HL-60 (cell line): Measurements from ENCODE around the gene MTIF3.

Experiments used
- DNase-seq, 2 experiments: peaks; one replicate each; pipeline ENCODE4 v3.0.0-alpha.2; 2010 to 2020; ENCODE audit warnings: low read depth in 1 of 2, low spot score in 1 of 2
- H3K27ac ChIP-seq: fragments of 250-450 bp; sonication (Bioruptor Pico); replicated peaks from 2 replicates; pipeline ENCODE4 v1.5.1; 2020; ENCODE audit warnings: mild to moderate bottlenecking, moderate library complexity
- H3K27me3 ChIP-seq: fragments of 250-450 bp; sonication (Bioruptor Pico); 2 replicates; pipeline ENCODE4 v1.5.1; 2021; ENCODE audit warnings: mild to moderate bottlenecking, moderate library complexity; ENCODE audit not compliant: insufficient read depth, poor library complexity, severe bottlenecking
- H3K4me3 ChIP-seq: replicated peaks from 2 replicates; pipeline ENCODE4 v1.5.1; 2011; ENCODE audit warnings: mild to moderate bottlenecking, control low read depth, low read length; ENCODE audit not compliant: insufficient read depth
- CTCF ChIP-seq: IDR thresholded peaks from one replicate; pipeline ENCODE4 v1.5.1; 2011; ENCODE audit warnings: low read length, control low read depth, inconsistent platforms; ENCODE audit not compliant: insufficient read depth
- GABPA ChIP-seq: IDR thresholded peaks from 2 replicates; pipeline ENCODE4 v1.6.1; 2012; ENCODE audit warnings: low read depth
- POLR2AphosphoS5 ChIP-seq: IDR thresholded peaks from 2 replicates; pipeline ENCODE4 v1.6.1; 2012; ENCODE audit warnings: low read depth
- REST ChIP-seq: IDR thresholded peaks from 2 replicates; pipeline ENCODE4 v1.6.1; 2012; ENCODE audit warnings: low read depth; ENCODE audit not compliant: insufficient replicate concordance
- SPI1 ChIP-seq: IDR thresholded peaks from 2 replicates; pipeline ENCODE4 v1.6.1; 2012; ENCODE audit warnings: low read depth, mild to moderate bottlenecking, borderline replicate concordance

The MTIF3 gene

GRCh38 chr13:27489456-27489855 is 39.1 kb upstream of the MTIF3 start:
- no peak overlapping the region for H3K27ac ChIP-seq
- no peak for DNase-seq
- H3K4me3 ChIP-seq = no peak overlapping the region
- TF ChIP-seq GABPA (no peak), CTCF (no peak), POLR2AphosphoS5 (no peak), REST (no peak)
- no peaks in the 10 kb centered on the region for H3K27me3 ChIP-seq

GRCh38 chr13:27487776-27488175 is 37.4 kb upstream of the MTIF3 start:
- H3K4me3 ChIP-seq = no peak overlapping the region

GRCh38 chr13:27483421-27483820 is 33.1 kb upstream of the MTIF3 start:
- Histone ChIP-seq H3K4me3 (no peak overlapping the region), H3K27me3 (no peaks in the 10 kb centered on the region), H3K27ac (peak overlapping the region; percentile 54)
- TF ChIP-seq POLR2AphosphoS5 = no peak
- TF ChIP-seq REST = no peak
- no peak for TF ChIP-seq SPI1
- TF ChIP-seq GABPA = no peak
- no peak for TF ChIP-seq CTCF
- DNase-seq = no peak

More at GRCh38 chr13:27487776-27488175, 37.4 kb upstream of the MTIF3 start:
- TF ChIP-seq POLR2AphosphoS5 = no peak
- Histone ChIP-seq H3K27me3 (no peaks in the 10 kb centered on the region), H3K27ac (no peak overlapping the region)
- no peak for DNase-seq

GRCh38 chr13:27482983-27483382 is 32.6 kb upstream of the MTIF3 start:
- H3K27ac ChIP-seq = peak overlapping the region; percentile 54
- peak; percentile 79 to 88 for DNase-seq
- H3K27me3 ChIP-seq = no peaks in the 10 kb centered on the region
- H3K4me3 ChIP-seq = peak overlapping the region; percentile 17
- TF ChIP-seq POLR2AphosphoS5 (0 out of 2 replicates have a peak, but pooled peaks have one; percentile 27), CTCF (no peak), GABPA (no peak), SPI1 (no peak; the same call in 1 of the 2 replicates)
